Fibroblast of lung (primary cell): ENCODE data around the gene SPEM1. TPM values are rescaled to one million over a fixed set of nuclear protein-coding genes. Genes with fewer than 3 reads are reported as not detected.

Experiments used
- DNase-seq, 2 donors: peaks; one replicate each; pipeline versions ENCODE4 v3.0.0 to v3.0.0-alpha.2; 2010; ENCODE audit warnings: low read depth in 2 of 2
- H2AFZ ChIP-seq: 2 replicates; pipeline ENCODE4 v1.5.1; 2012; ENCODE audit warnings: low read length, control low read depth, inconsistent platforms
- H3K27ac ChIP-seq: 2 replicates; pipeline ENCODE4 v1.5.1; 2011; ENCODE audit warnings: low read length, control low read depth; ENCODE audit not compliant: insufficient read depth
- H3K27me3 ChIP-seq: 2 replicates; pipeline ENCODE4 v1.5.1; 2011; ENCODE audit warnings: mild to moderate bottlenecking, low read length; ENCODE audit not compliant: control insufficient read depth, insufficient read depth
- H3K36me3 ChIP-seq: 2 replicates; pipeline ENCODE4 v1.5.1; 2011; ENCODE audit warnings: low read length; ENCODE audit not compliant: control insufficient read depth, insufficient read depth
- H3K4me1 ChIP-seq: 2 replicates; pipeline ENCODE4 v1.5.1; 2011; ENCODE audit warnings: low read length; ENCODE audit not compliant: control insufficient read depth, insufficient read depth; ENCODE audit errors: extremely low read depth
- H3K4me2 ChIP-seq: 2 replicates; pipeline ENCODE4 v1.5.1; 2011; ENCODE audit warnings: low read length, control low read depth; ENCODE audit not compliant: insufficient read depth; ENCODE audit errors: extremely low read depth
- H3K4me3 ChIP-seq, 4 experiments: fragments of 200-600 bp in 1 of 4; sonication (generic) in 1 of 4; replicated peaks in 1 of 4; 2 replicates each; pipeline ENCODE4 v1.5.1; 2011 to 2016; ENCODE audit warnings: low read length in 4 of 4, low read depth in 3 of 4, mild to moderate bottlenecking in 3 of 4, control low read depth in 2 of 4, inconsistent platforms in 1 of 4, mixed read lengths in 1 of 4; ENCODE audit not compliant: insufficient read depth in 1 of 4; ENCODE audit errors: control extremely low read depth in 1 of 4
- H3K79me2 ChIP-seq: 2 replicates; pipeline ENCODE4 v1.5.1; 2012; ENCODE audit warnings: mild to moderate bottlenecking, low read length, inconsistent platforms; ENCODE audit not compliant: control insufficient read depth, insufficient read depth
- H3K9ac ChIP-seq: 2 replicates; pipeline ENCODE4 v1.5.1; 2011; ENCODE audit warnings: mild to moderate bottlenecking, low read length, control low read depth; ENCODE audit not compliant: insufficient read depth
- H3K9me3 ChIP-seq: 2 replicates; pipeline ENCODE4 v1.5.1; 2012; ENCODE audit warnings: low read depth, low read length; ENCODE audit not compliant: control insufficient read depth, insufficient read depth
- H4K20me1 ChIP-seq: 2 replicates; pipeline ENCODE4 v1.5.1; 2011; ENCODE audit warnings: low read length; ENCODE audit not compliant: control insufficient read depth, insufficient read depth; ENCODE audit errors: extremely low read depth
- EZH2 ChIP-seq: IDR thresholded peaks from 2 replicates; pipeline ENCODE4 v1.5.1; 2012; ENCODE audit warnings: low read length, control low read depth, mild to moderate bottlenecking; ENCODE audit errors: missing control alignments
- polyA plus RNA-seq, 2 donors: library from polyadenylated mRNA; depleted of rRNA in 1 of 2; stranded (reverse) in 1 of 2; unstranded in 1 of 2; fragments of >200 nt; gene quantifications; 2 replicates each; pipeline ENCODE4 v1.2.1, GENCODE V29; 2011 to 2012; ENCODE audit warnings: missing spikeins in 1 of 2
- total RNA-seq: library from RNA; depleted of rRNA; stranded (reverse); fragments of >200 nt; gene quantifications from 2 replicates; pipeline ENCODE4 v1.2.1, GENCODE V29; 2014
- TF ChIP-seq, protein P1 (sequence below), 2 donors: IDR thresholded peaks in 1 of 2; conservative IDR thresholded peaks in 1 of 2; 1 replicate in 1 of 2; 2 replicates in 1 of 2; pipeline ENCODE4 v1.5.1; 2011 to 2012; ENCODE audit warnings: low read length in 2 of 2, control low read depth in 1 of 2, inconsistent platforms in 1 of 2, low read depth in 1 of 2, mild to moderate bottlenecking in 1 of 2

SPEM1 gene
- total and polyA plus RNA-seq, 2 donors (not counting 1 experiment from before 2014, with no cell fraction given), result not detected

- Histone ChIP-seq H3K9me3 (no peaks in the 10 kb centered on the region), H3K27ac (no peak overlapping the region), H3K4me1 (peaks cover 14% of the 10 kb centered on the region), H3K36me3 (peaks cover 22% of the 10 kb centered on the region), H4K20me1 (no peaks in the 10 kb centered on the region), H3K27me3 (no peaks in the 10 kb centered on the region), H3K9ac (no peak overlapping the region), H2AFZ (no peak overlapping the region), H3K79me2 (peaks cover 21% of the 10 kb centered on the region), H3K4me3 (no peak overlapping the region), H3K4me2 (no peak overlapping the region)
- no peak for DNase-seq
- TF ChIP-seq EZH2, result no peak
- TF ChIP-seq, protein P1, sequence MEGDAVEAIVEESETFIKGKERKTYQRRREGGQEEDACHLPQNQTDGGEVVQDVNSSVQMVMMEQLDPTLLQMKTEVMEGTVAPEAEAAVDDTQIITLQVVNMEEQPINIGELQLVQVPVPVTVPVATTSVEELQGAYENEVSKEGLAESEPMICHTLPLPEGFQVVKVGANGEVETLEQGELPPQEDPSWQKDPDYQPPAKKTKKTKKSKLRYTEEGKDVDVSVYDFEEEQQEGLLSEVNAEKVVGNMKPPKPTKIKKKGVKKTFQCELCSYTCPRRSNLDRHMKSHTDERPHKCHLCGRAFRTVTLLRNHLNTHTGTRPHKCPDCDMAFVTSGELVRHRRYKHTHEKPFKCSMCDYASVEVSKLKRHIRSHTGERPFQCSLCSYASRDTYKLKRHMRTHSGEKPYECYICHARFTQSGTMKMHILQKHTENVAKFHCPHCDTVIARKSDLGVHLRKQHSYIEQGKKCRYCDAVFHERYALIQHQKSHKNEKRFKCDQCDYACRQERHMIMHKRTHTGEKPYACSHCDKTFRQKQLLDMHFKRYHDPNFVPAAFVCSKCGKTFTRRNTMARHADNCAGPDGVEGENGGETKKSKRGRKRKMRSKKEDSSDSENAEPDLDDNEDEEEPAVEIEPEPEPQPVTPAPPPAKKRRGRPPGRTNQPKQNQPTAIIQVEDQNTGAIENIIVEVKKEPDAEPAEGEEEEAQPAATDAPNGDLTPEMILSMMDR (conservative IDR thresholded peaks at IDR 0.05 in 1 of 2, IDR thresholded peaks at IDR 0.05 in 1 of 2; ENCODE audit: low read depth in 1 of 2, low read length in 2 of 2), result no peak
Measured at GRCh38 chr17:7464081-7464480, 44.0 kb downstream of the SPEM1 start.

DNA sequence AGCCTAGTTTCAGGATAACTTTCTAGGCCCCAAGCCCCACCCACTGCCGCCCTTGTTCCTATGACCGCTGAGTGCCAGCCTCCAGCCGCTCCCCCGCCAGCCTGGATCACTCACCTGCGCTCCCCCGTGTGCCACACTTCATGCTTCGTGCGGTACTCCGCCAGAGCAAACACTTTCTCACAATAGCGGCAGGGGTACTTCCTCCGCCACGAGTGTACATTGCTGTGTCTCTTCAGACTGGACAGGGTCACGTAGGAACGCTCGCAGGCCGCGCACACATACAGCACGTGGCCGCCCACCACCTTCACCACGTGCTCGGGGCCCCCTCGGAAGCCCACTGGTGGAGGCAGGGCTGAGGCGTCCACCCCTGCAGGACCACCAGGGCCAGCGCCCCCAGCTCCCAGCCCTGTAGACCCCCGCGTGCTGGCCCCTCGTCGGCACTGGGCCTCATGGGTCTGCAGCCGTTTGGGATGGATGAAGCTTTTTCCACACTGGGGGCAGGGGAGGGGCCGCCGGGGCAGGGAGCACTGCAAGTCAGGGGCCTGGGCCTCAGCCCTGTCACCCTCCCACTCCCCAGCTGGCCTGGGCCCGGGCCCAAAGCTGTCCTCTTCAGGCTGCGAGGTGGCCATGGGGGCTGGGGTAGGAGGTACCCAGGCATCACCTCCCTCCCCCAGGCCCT is 45.6 kb downstream of the SPEM1 start:
- H4K20me1 ChIP-seq, result no peaks in the 10 kb centered on the region
- peaks cover 30% of the 10 kb centered on the region for H3K79me2 ChIP-seq
- H3K9me3 ChIP-seq, result no peaks in the 10 kb centered on the region
- peaks cover 22% of the 10 kb centered on the region for H3K36me3 ChIP-seq
- H3K4me3 ChIP-seq, result no peak overlapping the region
- no peaks in the 10 kb centered on the region for H3K27me3 ChIP-seq
- H3K4me1 ChIP-seq, result peaks cover 14% of the 10 kb centered on the region
- no peak for DNase-seq
- H3K4me2 ChIP-seq, result no peak overlapping the region
- no peak overlapping the region for H3K9ac ChIP-seq
- no peak overlapping the region for H2AFZ ChIP-seq
- no peak overlapping the region for H3K27ac ChIP-seq
- TF ChIP-seq, protein P1 (conservative IDR thresholded peaks at IDR 0.05 in 1 of 2, IDR thresholded peaks at IDR 0.05 in 1 of 2; ENCODE audit: low read depth in 1 of 2, low read length in 2 of 2), result no peak
- TF ChIP-seq EZH2, result no peak

GRCh38 chr17:7466318-7466638 is 46.2 kb downstream of the SPEM1 start:
- no peak for DNase-seq
- H2AFZ ChIP-seq, result no peak overlapping the region
- H3K36me3 ChIP-seq, result peaks cover 22% of the 10 kb centered on the region
- H3K9me3 ChIP-seq, result no peaks in the 10 kb centered on the region
- H3K4me3 ChIP-seq, result no peak overlapping the region
- no peaks in the 10 kb centered on the region for H4K20me1 ChIP-seq
- TF ChIP-seq, protein P1 (conservative IDR thresholded peaks at IDR 0.05 in 1 of 2, IDR thresholded peaks at IDR 0.05 in 1 of 2; ENCODE audit: low read depth in 1 of 2, low read length in 2 of 2), result no peak
- no peak for TF ChIP-seq EZH2
- H3K79me2 ChIP-seq, result peaks cover 35% of the 10 kb centered on the region
- no peaks in the 10 kb centered on the region for H3K27me3 ChIP-seq
- no peak overlapping the region for H3K9ac ChIP-seq
- no peak overlapping the region for H3K4me2 ChIP-seq
- H3K27ac ChIP-seq, result peak overlapping the region; percentile 68
- H3K4me1 ChIP-seq, result peaks cover 14% of the 10 kb centered on the region
